H1 (cell line): ENCODE measurements around the gene PC. TPM values are rescaled to one million over a fixed set of nuclear protein-coding genes. Genes with fewer than 3 reads are reported as not detected.

Experiments
- RBBP5 ChIP-seq: IDR thresholded peaks from 2 replicates; pipeline ENCODE4 v1.7.1; 2012; ENCODE audit warnings: low read depth, mild to moderate bottlenecking, inconsistent platforms, low read length, moderate library complexity, borderline replicate concordance
- polyA plus RNA-seq, 7 experiments: library from polyadenylated mRNA; depleted of rRNA in 3 of 7; stranded (reverse) in 5 of 7; unstranded in 2 of 7; fragments of >200 nt in 5 of 7; fragments of 200-250 nt in 2 of 7; gene quantifications; 1 replicate in 5 of 7; 2 replicates in 1 of 7; 4 replicates in 1 of 7; pipeline versions ENCODE4 v1.2.1 to v1.2.3, GENCODE V29; 2011 to 2013; ENCODE audit warnings: missing spikeins in 2 of 7, mixed read lengths in 2 of 7
- total RNA-seq: library from RNA; stranded (reverse); fragmentation: NEBNext Ultra II Directional; extraction: Animal tissue kit (Norgen Biotek cat#: 25700); gene quantifications from 2 replicates; pipeline ENCODE4 v1.2.1, GENCODE V29; 2021

PC gene
- total and polyA plus RNA-seq, 2 of the 8 experiments (the other 6 are each of a cell fraction or from before 2014, with no cell fraction given) = 11.5 to 27.5 TPM

- 0 out of 2 replicates have a peak, but pooled peaks have one; percentile 26 for TF ChIP-seq RBBP5
These were observed 29.0 kb upstream of the PC start (continued) for GRCh38 chr11:66987158-66987620.
